ENCODE measurements around the gene GRIN2C. TPM values are rescaled to one million over a fixed set of nuclear protein-coding genes. Genes with fewer than 3 reads are reported as not detected.

Gene GRIN2C
- total and polyA plus RNA-seq, 9 of the 15 experiments (the other 6 are each of a cell fraction or from before 2014, with no cell fraction given) = under 0.01 to 0.33 (median 0.10) TPM; not detected in 2

DNA sequence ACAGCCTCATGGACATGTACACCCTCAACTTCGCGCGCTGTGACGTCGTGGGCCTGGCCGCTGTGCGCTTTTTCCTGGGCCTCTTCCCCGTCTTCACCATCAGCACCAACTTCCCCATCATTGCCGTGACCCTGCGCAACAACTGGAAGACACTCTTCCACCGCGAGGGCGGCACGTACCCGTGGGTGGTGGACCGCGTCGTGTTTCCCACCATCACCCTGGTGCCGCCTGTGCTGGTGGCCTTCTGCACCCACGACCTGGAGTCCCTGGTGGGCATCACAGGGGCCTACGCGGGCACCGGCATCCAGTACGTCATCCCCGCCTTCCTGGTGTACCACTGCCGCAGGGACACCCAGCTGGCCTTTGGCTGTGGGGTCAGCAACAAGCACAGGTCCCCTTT lies 23.5 kb downstream of the GRIN2C start:
- Histone ChIP-seq H3K4me1 (replicated peaks in 1 of 2; ENCODE audit: control insufficient read depth in 2 of 2, insufficient read depth in 2 of 2, low read length in 2 of 2) (peaks cover 9 to 37% of the 10 kb centered on the region in 2 experiments; a peak in 4 of 5 replicates), H3K4me2 (ENCODE audit: insufficient read depth, low read length) (no peak overlapping the region), H3K9me3 (replicated peaks; ENCODE audit: control insufficient read depth, insufficient read depth, low read depth, low read length) (no peaks in the 10 kb centered on the region), H3K9me1 (ENCODE audit: control insufficient read depth, insufficient read depth, low read length) (no peaks in the 10 kb centered on the region), H3K27ac (ENCODE audit: extremely low read depth, low read depth, low read length) (no peak overlapping the region), H3K4me3 (no peak overlapping the region), H2AFZ (ENCODE audit: low read depth, low read length) (no peak overlapping the region), H3K36me3 (ENCODE audit: control insufficient read depth, insufficient read depth, low read length) (no peaks in the 10 kb centered on the region), H3K9ac (ENCODE audit: insufficient read depth in 1 of 2, low read depth in 2 of 2, low read length in 2 of 2) (no peak overlapping the region), H4K20me1 (replicated peaks; ENCODE audit: control insufficient read depth, insufficient read depth, low read length) (no peaks in the 10 kb centered on the region; the same call in 1 of the 2 replicates), H3K79me2 (ENCODE audit: control insufficient read depth, insufficient read depth, low read length) (no peaks in the 10 kb centered on the region), H3K27me3 (ENCODE audit: control insufficient read depth in 2 of 2, insufficient read depth in 2 of 2, low read length in 2 of 2) (no peaks in the 10 kb centered on the region)
- TF ChIP-seq CSDE1 (IDR thresholded peaks at IDR 0.05) (no peak), TRIM28 (IDR thresholded peaks at IDR 0.05) (no peak), ESRRA (IDR thresholded peaks at IDR 0.05; ENCODE audit: borderline replicate concordance, low read depth) (no peak), TARDBP (IDR thresholded peaks at IDR 0.05) (no peak), ZKSCAN3 (CRISPR knock-in tag; IDR thresholded peaks at IDR 0.05) (no peak), FOXK2 (conservative IDR thresholded peaks at IDR 0.05 in 1 of 2, IDR thresholded peaks at IDR 0.05 in 1 of 2; ENCODE audit: low read depth in 2 of 2) (no peak), MYC (IDR thresholded peaks at IDR 0.05; ENCODE audit: low read depth, low read length) (no peak), MYC (CRISPR knock-in tag; IDR thresholded peaks at IDR 0.05; ENCODE audit: borderline replicate concordance, low read depth) (no peak), RAD21 (CRISPR knock-in tag; conservative IDR thresholded peaks at IDR 0.05 in 1 of 2, IDR thresholded peaks at IDR 0.05 in 1 of 2) (no peak), NR4A1 (CRISPR knock-in tag; IDR thresholded peaks at IDR 0.05) (no peak), NR4A1 (tag; IDR thresholded peaks at IDR 0.05) (no peak), HDAC2 (IDR thresholded peaks at IDR 0.05) (no peak)
- TF ChIP-seq, protein P1, sequence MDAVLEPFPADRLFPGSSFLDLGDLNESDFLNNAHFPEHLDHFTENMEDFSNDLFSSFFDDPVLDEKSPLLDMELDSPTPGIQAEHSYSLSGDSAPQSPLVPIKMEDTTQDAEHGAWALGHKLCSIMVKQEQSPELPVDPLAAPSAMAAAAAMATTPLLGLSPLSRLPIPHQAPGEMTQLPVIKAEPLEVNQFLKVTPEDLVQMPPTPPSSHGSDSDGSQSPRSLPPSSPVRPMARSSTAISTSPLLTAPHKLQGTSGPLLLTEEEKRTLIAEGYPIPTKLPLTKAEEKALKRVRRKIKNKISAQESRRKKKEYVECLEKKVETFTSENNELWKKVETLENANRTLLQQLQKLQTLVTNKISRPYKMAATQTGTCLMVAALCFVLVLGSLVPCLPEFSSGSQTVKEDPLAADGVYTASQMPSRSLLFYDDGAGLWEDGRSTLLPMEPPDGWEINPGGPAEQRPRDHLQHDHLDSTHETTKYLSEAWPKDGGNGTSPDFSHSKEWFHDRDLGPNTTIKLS (IDR thresholded peaks at IDR 0.05; ENCODE audit: borderline replicate concordance, low read depth) = no peak
- ATAC-seq (no peak), DNase-seq (ENCODE audit: extremely low read depth in 1 of 4, low spot score in 3 of 4) (no peak), FAIRE-seq (no peak)
- CTCF ChIA-PET (ENCODE audit: low intra/inter-chr PET ratio) = no interaction called here
- intact Hi-C loops (cut with micrococcal nuclease) = no loop called here
- BruUV-seq (replicated peaks) = no TSS peak
- WGBS (ENCODE audit: insufficient coverage, low coverage, missing lambda C conversion rate) = 89% methylated on average over 18 of the region's 26 CpGs
- POLR2A ChIA-PET = interaction anchor here (0.6 to 1.5 kb wide), 3 partner anchors 10 to 88 kb away, joined by 3 to 6 read pairs (median 3); no protein-coding TSS in a partner anchor
- in situ Hi-C loops (cut with MboI) = no loop called here

Measured in K562 (cell line).